Uterine smooth muscle cell (primary cell): ENCODE measurements around the gene ANGPTL8. TPM values are rescaled to one million over a fixed set of nuclear protein-coding genes. Genes with fewer than 3 reads are reported as not detected.

Source experiments
- total RNA-seq: library from RNA; depleted of rRNA; stranded (reverse); fragments of >200 nt; gene quantifications from 2 replicates; pipeline ENCODE4 v1.2.3, GENCODE V29; 2014

Gene ANGPTL8
- not detected in 2 replicates for total RNA-seq

DNA sequence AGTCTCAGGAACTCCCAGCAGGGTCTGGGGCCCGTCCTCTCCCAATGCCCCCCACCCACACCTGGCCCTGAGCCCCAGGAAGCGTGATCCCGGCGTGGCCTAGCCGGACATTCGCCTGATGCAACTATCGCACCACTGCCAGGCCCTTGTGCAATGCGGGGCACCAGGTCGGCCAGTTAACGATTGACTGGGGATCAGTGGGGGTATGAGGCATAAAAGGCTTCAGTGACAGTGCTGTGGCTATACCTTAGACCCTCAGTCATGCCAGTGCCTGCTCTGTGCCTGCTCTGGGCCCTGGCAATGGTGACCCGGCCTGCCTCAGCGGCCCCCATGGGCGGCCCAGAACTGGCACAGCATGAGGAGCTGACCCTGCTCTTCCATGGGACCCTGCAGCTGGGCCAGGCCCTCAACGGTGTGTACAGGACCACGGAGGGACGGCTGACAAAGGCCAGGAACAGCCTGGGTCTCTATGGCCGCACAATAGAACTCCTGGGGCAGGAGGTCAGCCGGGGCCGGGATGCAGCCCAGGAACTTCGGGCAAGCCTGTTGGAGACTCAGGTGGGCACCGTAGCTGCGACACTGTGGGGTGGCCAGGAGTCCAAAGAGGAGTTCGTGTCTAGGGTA is at the start of gene ANGPTL8:
ANGPTL8 (plus strand) TSS at position 243 of the 624 bp plus-strand sequence; CDS start at position 262, 19 bp downstream.

GRCh38 chr19:11197291-11198174 is 41.9 kb upstream of the ANGPTL8 start, which contains the start of gene KANK2:
KANK2 (minus strand) TSS chr19:11197545; CDS start chr19:11194511, 3,034 bp downstream.

DNA sequence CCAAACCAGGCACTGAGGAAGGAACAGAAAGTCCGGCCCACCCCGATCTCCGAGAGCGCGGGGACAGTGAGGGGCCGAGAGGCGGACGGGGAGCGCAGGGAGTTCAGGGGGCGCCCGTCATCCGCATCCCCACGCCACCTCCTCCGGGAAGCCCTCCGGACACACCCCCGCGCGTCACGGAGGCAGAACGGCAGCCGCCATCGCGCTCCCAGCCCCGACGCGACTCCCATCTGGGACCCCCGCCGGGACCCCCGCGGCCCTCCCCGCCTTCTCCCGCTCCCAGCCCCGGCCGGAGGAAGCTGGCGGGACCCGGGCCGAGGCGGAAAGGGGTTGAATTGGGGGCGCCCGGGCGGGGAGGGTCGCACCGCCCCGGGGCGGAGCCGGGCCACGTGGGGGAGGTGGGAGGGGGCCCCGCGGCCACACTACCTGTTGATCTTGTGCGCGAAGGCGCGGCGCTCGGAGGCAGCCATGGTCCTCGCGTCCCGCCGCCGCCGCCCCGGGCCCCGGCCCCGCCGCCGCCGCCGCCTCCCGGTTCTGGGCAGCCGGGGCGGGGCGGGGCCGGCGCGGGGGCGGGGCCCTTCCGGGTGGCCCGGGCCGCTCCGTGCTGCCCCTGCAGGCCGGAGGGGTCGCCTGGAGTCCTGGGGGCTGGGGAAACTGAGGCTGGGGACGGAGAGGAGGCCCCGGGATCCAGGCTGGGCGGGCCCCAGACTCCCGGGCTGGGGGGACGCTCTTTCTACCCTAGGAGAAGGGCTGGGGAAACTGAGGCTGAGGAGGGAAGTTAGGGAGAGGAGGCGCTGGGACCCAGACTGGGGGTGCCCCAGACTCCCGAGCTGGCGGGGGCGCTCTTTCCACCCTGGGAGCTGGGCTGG is 22.8 kb downstream of the ANGPTL8 start, which contains the start of gene DOCK6:
DOCK6 (minus strand) TSS at position 554 of the 869 bp plus-strand sequence; CDS start at position 470, 84 bp downstream.

Other genes with a start within 250 kb of the ANGPTL8 start
- 295 and 333 TPM in 2 replicates for gene LDLR, start 150.2 kb upstream of the ANGPTL8 start, total RNA-seq
- gene SPC24, start 83.8 kb upstream of the ANGPTL8 start, total RNA-seq = 50.2 and 237 TPM in 2 replicates
- 403 and 554 TPM in 2 replicates for gene KANK2, start 42.1 kb upstream of the ANGPTL8 start, total RNA-seq
- gene DOCK6, start 22.9 kb downstream of the ANGPTL8 start, total RNA-seq = 17.0 and 18.4 TPM in 2 replicates
- not detected in 2 replicates for gene TSPAN16, start 56.5 kb downstream of the ANGPTL8 start, total RNA-seq
- gene RAB3D, start 100.0 kb downstream of the ANGPTL8 start, total RNA-seq = 5.5 and 6.4 TPM in 2 replicates
- gene TMEM205, start 106.6 kb downstream of the ANGPTL8 start, total RNA-seq = 64.9 and 71.7 TPM in 2 replicates
- gene CCDC159, start 106.9 kb downstream of the ANGPTL8 start, total RNA-seq = 3.9 and 10.4 TPM in 2 replicates
- 7.9 and 11.4 TPM in 2 replicates for gene PLPPR2, start 115.8 kb downstream of the ANGPTL8 start, total RNA-seq
- gene SWSAP1, start 135.0 kb downstream of the ANGPTL8 start, total RNA-seq = 0.33 and 0.62 TPM in 2 replicates
- 6.7 and 8.1 TPM in 2 replicates for gene EPOR, start 144.7 kb downstream of the ANGPTL8 start, total RNA-seq
- 0.50 and 1.00 TPM in 2 replicates for gene RGL3, start 179.7 kb downstream of the ANGPTL8 start, total RNA-seq
- gene ODAD3, start 195.5 kb downstream of the ANGPTL8 start, total RNA-seq = 0.22 and 0.37 TPM in 2 replicates
- 118 and 167 TPM in 2 replicates for gene PRKCSH, start 196.0 kb downstream of the ANGPTL8 start, total RNA-seq
- 0.12 TPM in 1 of 2 replicates, not detected in the other for gene ELAVL3, start 241.4 kb downstream of the ANGPTL8 start, total RNA-seq